ENCODE data around the gene TM4SF5.

The TM4SF5 gene

GRCh38 chr17:4759776-4760236 lies 11.9 kb upstream of the TM4SF5 start:
- no peak for DNase-seq (ENCODE audit: low spot score)

GRCh38 chr17:4764595-4764994 lies 7.1 kb upstream of the TM4SF5 start:
- TF ChIP-seq CTCF (IDR thresholded peaks at IDR 0.05; ENCODE audit: extremely low read depth, insufficient read depth, missing control alignments), result no peak
- in situ Hi-C loops (cut with MboI; ENCODE audit: low pct_unique_long_range_greater_than_20kb, low sequenced_read_pairs, unreplicated experiment), result no loop called here
- DNase-seq (ENCODE audit: low spot score), result no peak

More at GRCh38 chr17:4759776-4760236, 11.9 kb upstream of the TM4SF5 start:
- no peak for TF ChIP-seq CTCF (IDR thresholded peaks at IDR 0.05; ENCODE audit: extremely low read depth, insufficient read depth, missing control alignments)
- in situ Hi-C loops (cut with MboI; ENCODE audit: low pct_unique_long_range_greater_than_20kb, low sequenced_read_pairs, unreplicated experiment), result no loop called here

- in situ Hi-C loops (cut with MboI; ENCODE audit: low pct_unique_long_range_greater_than_20kb, low sequenced_read_pairs, unreplicated experiment), result no loop called here
- no peak for TF ChIP-seq CTCF (IDR thresholded peaks at IDR 0.05; ENCODE audit: extremely low read depth, insufficient read depth, missing control alignments)
- DNase-seq (ENCODE audit: low spot score), result no peak
These were observed 5.5 kb upstream of the TM4SF5 start for GRCh38 chr17:4766201-4766600.

- in situ Hi-C loops (cut with MboI; ENCODE audit: low pct_unique_long_range_greater_than_20kb, low sequenced_read_pairs, unreplicated experiment), result no loop called here
- DNase-seq (ENCODE audit: low spot score), result no peak
- TF ChIP-seq CTCF (IDR thresholded peaks at IDR 0.05; ENCODE audit: extremely low read depth, insufficient read depth, missing control alignments), result no peak
These were observed 5.0 kb upstream of the TM4SF5 start for GRCh38 chr17:4766723-4767122.

GRCh38 chr17:4768298-4768697 lies 3.4 kb upstream of the TM4SF5 start:
- no peak for DNase-seq (ENCODE audit: low spot score)
- no peak for TF ChIP-seq CTCF (IDR thresholded peaks at IDR 0.05; ENCODE audit: extremely low read depth, insufficient read depth, missing control alignments)
- in situ Hi-C loops (cut with MboI; ENCODE audit: low pct_unique_long_range_greater_than_20kb, low sequenced_read_pairs, unreplicated experiment), result no loop called here

- in situ Hi-C loops (cut with MboI; ENCODE audit: low pct_unique_long_range_greater_than_20kb, low sequenced_read_pairs, unreplicated experiment), result no loop called here
- no peak for TF ChIP-seq CTCF (IDR thresholded peaks at IDR 0.05; ENCODE audit: extremely low read depth, insufficient read depth, missing control alignments)
- DNase-seq (ENCODE audit: low spot score), result no peak
These were observed 2.1 kb upstream of the TM4SF5 start for GRCh38 chr17:4769628-4770027.

- in situ Hi-C loops (cut with MboI; ENCODE audit: low pct_unique_long_range_greater_than_20kb, low sequenced_read_pairs, unreplicated experiment), result no loop called here
- DNase-seq (ENCODE audit: low spot score), result no peak
- no peak for TF ChIP-seq CTCF (IDR thresholded peaks at IDR 0.05; ENCODE audit: extremely low read depth, insufficient read depth, missing control alignments)
These were observed 538 bp downstream of the TM4SF5 start for GRCh38 chr17:4772235-4772613.

Measured in GM13977 (cell line).